ENCODE results near the gene XXYLT1. TPM values are rescaled to one million over a fixed set of nuclear protein-coding genes. Genes with fewer than 3 reads are reported as not detected.
A peak's percentile ranks its signal among the peaks of the same experiment; 100 is the strongest.

XXYLT1 gene
- total and polyA plus RNA-seq, 3 experiments from 2014 or later = 7.9 to 10.5 (median 8.3) TPM

DNA sequence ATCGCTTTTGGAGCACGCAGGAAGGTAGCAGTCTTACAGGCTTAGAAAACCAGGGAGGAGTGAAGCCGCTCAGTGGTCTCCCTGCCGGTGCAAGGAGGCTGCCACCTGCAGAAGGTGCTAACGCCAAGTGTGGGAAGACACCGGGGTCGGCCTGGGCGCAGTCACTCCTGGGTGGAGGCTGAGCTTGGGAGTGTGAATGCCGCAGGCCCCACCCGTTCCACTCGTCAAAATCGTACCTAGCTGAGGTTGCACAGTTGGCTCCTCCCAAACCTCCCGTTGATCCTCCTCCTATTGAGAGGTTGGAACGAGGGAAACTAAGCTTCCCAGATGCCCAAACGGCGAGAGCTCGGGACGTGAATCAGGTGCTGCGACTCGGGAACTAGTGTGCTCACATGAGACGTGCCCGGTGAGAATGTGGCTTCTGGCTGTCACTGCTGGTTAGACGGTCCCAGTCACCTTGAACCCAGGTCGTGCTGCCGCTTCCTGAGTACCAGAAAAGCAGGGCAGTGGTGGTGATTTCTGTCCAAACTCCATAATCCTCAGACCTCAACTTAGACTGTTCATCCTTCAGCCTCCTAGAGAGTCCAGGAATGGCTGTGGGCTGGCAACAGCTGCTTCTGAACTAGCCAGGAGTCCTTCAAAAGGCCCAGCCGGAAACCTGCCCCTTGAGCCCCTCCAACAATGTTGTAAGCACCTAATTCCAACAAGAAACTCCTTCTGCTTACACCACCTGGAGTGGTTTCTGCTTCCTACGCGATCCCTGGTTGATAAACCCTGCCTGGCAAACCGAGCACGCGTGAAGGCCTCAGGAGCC is 156.0 kb downstream of the XXYLT1 start:
- H3K4me3 Mint-ChIP-seq = no peak overlapping the region

DNA sequence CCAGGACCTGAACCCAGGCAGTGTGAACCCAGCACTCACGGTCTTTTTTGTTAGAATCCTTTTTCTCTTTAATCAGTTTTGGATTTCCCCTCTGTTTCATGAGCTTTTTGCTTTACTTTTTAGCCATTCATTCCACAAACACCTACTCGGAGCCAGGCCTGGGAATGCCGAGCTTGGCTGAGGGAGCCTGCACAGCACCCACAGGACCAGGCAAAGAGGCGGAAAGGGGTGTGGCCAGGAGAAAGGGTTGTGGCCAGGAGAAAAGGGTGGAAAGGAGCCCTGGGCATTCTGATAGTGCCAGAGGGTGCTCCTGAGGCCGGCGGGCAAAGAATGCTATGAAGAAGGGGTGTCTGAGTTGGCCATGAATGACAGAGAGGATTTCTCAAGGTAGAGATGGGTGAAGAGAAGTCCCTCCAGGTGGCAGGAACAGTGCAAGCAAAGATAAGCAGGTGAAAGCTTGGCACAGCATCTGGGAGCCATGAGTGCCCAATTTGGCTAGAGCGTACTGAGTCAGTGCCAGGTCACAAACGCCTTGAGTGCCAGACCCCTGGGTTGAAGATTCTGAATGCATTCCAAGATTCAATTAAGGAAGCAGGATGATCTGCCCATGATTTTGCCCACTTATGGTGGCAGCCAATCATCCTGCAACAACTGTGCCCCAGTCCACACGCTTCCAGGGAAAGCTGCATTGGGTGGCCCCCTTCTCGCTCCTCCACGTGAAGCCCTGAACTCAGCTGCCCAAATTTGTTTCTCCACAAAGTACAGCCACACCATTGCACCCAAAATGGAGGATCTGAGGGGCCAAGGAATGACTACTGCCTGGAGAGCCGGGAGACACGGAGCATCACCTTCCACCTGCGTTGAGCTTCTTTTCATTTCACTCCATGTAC is 157.2 kb downstream of the XXYLT1 start:
- H3K36me3 ChIP-seq (ENCODE audit: insufficient read depth, low read length) = no peaks in the 10 kb centered on the region
- ChIA-PET CTCF (interaction anchor here (0.9 to 1.6 kb wide), 2 partner anchors 430 to 431 kb away, joined by 3 to 5 read pairs; no protein-coding TSS in a partner anchor), POLR2A (interaction anchor here (0.5 to 1.0 kb wide), 2 partner anchors 212 to 394 kb away, joined by 3 to 4 read pairs; no protein-coding TSS in a partner anchor)
- Mint-ChIP-seq H3K4me3 (no peak overlapping the region), H3K4me1 (no peaks in the 10 kb centered on the region), H3K9me3 (no peaks in the 10 kb centered on the region), H3K27ac (no peak overlapping the region), H3K27me3 (no peaks in the 10 kb centered on the region), H3K36me3 (no peaks in the 10 kb centered on the region)
- H3K27me3 ChIP-seq (ENCODE audit: insufficient read depth, low read length, poor library complexity, severe bottlenecking) = no peaks in the 10 kb centered on the region
- DNase-seq = peak in 1 of 5 donors; percentile 41
- no peak overlapping the region for H3K27ac ChIP-seq (ENCODE audit: low read depth, low read length)
- H3K9me3 ChIP-seq (ENCODE audit: low read length) = no peaks in the 10 kb centered on the region
- peaks cover 5% of the 10 kb centered on the region for H3K4me1 ChIP-seq (ENCODE audit: insufficient read depth, low read length)
- no peak overlapping the region for H3K4me3 ChIP-seq (ENCODE audit: low read length)

More for the DNA sequence above, 156.0 kb downstream of the XXYLT1 start:
- H3K4me1 ChIP-seq (ENCODE audit: insufficient read depth, low read length) = peaks cover 5% of the 10 kb centered on the region
- no peak overlapping the region for H3K27ac ChIP-seq (ENCODE audit: low read depth, low read length)
- H3K36me3 ChIP-seq (ENCODE audit: insufficient read depth, low read length) = no peaks in the 10 kb centered on the region
- H3K9me3 Mint-ChIP-seq = no peaks in the 10 kb centered on the region
- H3K4me1 Mint-ChIP-seq = no peaks in the 10 kb centered on the region
- no peak overlapping the region for H3K4me3 ChIP-seq (ENCODE audit: low read length)
- H3K27ac Mint-ChIP-seq = peak overlapping the region in 1 of 8 donors; percentile 65
- H3K36me3 Mint-ChIP-seq = no peaks in the 10 kb centered on the region
- H3K27me3 Mint-ChIP-seq = no peaks in the 10 kb centered on the region
- no peaks in the 10 kb centered on the region for H3K9me3 ChIP-seq (ENCODE audit: low read length)
- ChIA-PET CTCF (interaction anchor here (0.7 to 2.5 kb wide), 3 partner anchors 8 to 433 kb away, joined by 3 to 10 read pairs (median 5); no protein-coding TSS in a partner anchor), POLR2A (no interaction called here)
- no peaks in the 10 kb centered on the region for H3K27me3 ChIP-seq (ENCODE audit: insufficient read depth, low read length, poor library complexity, severe bottlenecking)
- peak in 1 of 5 donors; percentile 35 for DNase-seq

DNA sequence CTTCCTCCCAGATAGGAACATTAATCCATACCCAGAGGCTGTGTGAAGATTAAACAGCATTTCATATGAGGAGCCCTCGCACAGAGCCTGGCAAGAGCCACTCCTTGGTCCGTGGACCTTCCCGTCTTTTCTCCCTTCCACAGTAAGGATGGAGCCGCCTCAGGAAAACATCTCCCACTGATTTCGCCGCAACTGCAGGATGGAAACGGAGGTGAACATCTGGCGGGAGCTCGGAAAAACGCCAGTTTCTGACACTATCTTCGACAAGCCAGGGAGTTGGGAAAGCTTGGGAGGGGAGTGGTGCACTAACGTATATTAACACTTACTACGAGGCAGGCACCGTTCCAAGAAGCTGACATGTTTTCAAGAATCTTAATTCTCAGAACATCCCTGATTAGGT is 157.9 kb downstream of the XXYLT1 start:
- peaks cover 0 to under 1% (median 0%) of the 10 kb centered on the region in 3 donors for H3K4me1 Mint-ChIP-seq
- Histone ChIP-seq H3K27ac (ENCODE audit: low read depth, low read length) (no peak overlapping the region), H3K4me1 (ENCODE audit: insufficient read depth, low read length) (peaks cover 1% of the 10 kb centered on the region), H3K36me3 (ENCODE audit: insufficient read depth, low read length) (no peaks in the 10 kb centered on the region), H3K4me3 (ENCODE audit: low read length) (no peak overlapping the region), H3K27me3 (ENCODE audit: insufficient read depth, low read length, poor library complexity, severe bottlenecking) (no peaks in the 10 kb centered on the region), H3K9me3 (ENCODE audit: low read length) (no peaks in the 10 kb centered on the region)
- H3K4me3 Mint-ChIP-seq = no peak overlapping the region
- H3K27ac Mint-ChIP-seq = no peak overlapping the region
- no peaks in the 10 kb centered on the region for H3K36me3 Mint-ChIP-seq
- H3K9me3 Mint-ChIP-seq = no peaks in the 10 kb centered on the region
- POLR2A ChIA-PET = no interaction called here
- CTCF ChIA-PET = interaction anchor here (0.9 kb wide), 1 partner anchor 430 kb away, joined by 3 read pairs; no protein-coding TSS in a partner anchor
- peak in 1 of 5 donors; percentile 17 for DNase-seq
- H3K27me3 Mint-ChIP-seq = no peaks in the 10 kb centered on the region

DNA sequence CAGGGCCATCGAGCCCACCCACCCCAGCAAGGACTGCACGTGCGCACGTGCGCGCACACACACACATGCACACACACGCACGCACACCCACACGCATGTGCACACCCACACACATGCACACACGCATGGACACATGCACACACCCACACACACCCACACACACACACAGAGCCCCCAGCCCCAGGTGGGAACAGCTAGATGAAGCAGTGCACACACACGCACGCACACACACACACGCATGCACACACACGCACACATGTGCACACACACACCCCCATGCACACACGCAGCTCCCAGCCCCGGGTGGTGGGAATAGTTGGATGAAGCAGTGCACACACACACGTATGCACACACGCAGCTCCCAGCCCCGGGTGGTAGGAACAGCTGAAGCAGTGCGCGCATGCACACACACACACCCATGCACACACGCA is 158.6 kb downstream of the XXYLT1 start:
- H3K4me3 Mint-ChIP-seq = no peak overlapping the region
- H3K36me3 Mint-ChIP-seq = no peaks in the 10 kb centered on the region
- H3K4me1 Mint-ChIP-seq = peaks cover 0 to 4% (median 0%) of the 10 kb centered on the region in 3 donors
- H3K27me3 ChIP-seq (ENCODE audit: insufficient read depth, low read length, poor library complexity, severe bottlenecking) = no peaks in the 10 kb centered on the region
- H3K27me3 Mint-ChIP-seq = no peaks in the 10 kb centered on the region
- H3K36me3 ChIP-seq (ENCODE audit: insufficient read depth, low read length) = no peaks in the 10 kb centered on the region
- H3K27ac ChIP-seq (ENCODE audit: low read depth, low read length) = no peak overlapping the region
- H3K9me3 Mint-ChIP-seq = no peaks in the 10 kb centered on the region
- H3K9me3 ChIP-seq (ENCODE audit: low read length) = no peaks in the 10 kb centered on the region
- no peak overlapping the region for H3K27ac Mint-ChIP-seq
- no peak overlapping the region for H3K4me3 ChIP-seq (ENCODE audit: low read length)
- no peaks in the 10 kb centered on the region for H3K4me1 ChIP-seq (ENCODE audit: insufficient read depth, low read length)
- POLR2A ChIA-PET = no interaction called here
- CTCF ChIA-PET = interaction anchor here (0.6 kb wide), 1 partner anchor 425 kb away, joined by 3 read pairs; no protein-coding TSS in a partner anchor
- DNase-seq = peak in 1 of 5 donors; percentile 31

DNA sequence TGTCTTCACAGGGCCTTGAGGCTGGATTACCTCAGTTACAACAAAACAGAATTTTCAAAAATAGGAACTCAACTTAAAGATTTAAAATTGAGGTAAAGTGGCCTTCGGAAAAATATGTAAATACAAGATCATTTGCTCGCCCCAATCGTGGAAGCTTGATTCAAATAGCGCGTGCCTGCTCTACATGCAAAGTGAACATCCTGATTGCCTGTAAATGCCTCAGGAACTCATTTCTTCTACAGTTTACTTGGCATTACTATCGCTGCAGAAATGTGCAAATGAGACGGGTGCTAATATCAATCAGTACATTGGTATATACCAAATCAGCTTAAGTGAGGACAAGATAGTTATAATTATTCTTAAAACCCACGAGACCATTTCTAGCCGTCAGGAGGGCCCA is 159.2 kb downstream of the XXYLT1 start:
- POLR2A ChIA-PET = no interaction called here
- Histone ChIP-seq H3K27ac (ENCODE audit: low read depth, low read length) (no peak overlapping the region), H3K9me3 (ENCODE audit: low read length) (no peaks in the 10 kb centered on the region), H3K27me3 (ENCODE audit: insufficient read depth, low read length, poor library complexity, severe bottlenecking) (no peaks in the 10 kb centered on the region), H3K36me3 (ENCODE audit: insufficient read depth, low read length) (no peaks in the 10 kb centered on the region), H3K4me1 (ENCODE audit: insufficient read depth, low read length) (no peaks in the 10 kb centered on the region), H3K4me3 (ENCODE audit: low read length) (no peak overlapping the region)
- CTCF ChIA-PET = interaction anchor here (0.6 kb wide), 1 partner anchor 424 kb away, joined by 3 read pairs; no protein-coding TSS in a partner anchor
- Mint-ChIP-seq H3K9me3 (no peaks in the 10 kb centered on the region), H3K27ac (peak overlapping the region in 1 of 8 donors; percentile 14), H3K4me3 (no peak overlapping the region), H3K4me1 (peaks cover 0 to 4% (median 0%) of the 10 kb centered on the region in 3 donors), H3K27me3 (no peaks in the 10 kb centered on the region), H3K36me3 (no peaks in the 10 kb centered on the region)
- DNase-seq = peak in 1 of 5 donors; percentile 14

DNA sequence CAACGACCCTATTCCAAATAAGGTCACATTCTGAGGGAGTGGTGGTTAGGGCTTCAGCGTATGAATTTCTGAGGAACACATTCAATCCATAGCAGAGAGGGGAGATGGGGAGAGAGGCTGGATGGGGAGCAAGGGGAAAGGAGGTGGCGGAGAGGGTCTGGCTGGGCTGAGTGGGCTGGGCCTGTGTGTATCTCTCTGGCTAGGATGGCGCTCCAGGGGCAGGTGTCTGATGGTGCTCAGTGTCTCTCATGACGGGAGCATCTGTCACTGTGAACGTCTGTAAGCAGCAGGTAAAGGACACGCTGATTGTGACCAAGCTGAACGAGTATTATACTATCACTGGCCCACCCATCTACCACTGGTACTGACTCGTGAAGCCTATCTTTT is 159.6 kb downstream of the XXYLT1 start:
- Mint-ChIP-seq H3K4me3 (no peak overlapping the region), H3K27me3 (no peaks in the 10 kb centered on the region), H3K4me1 (peaks cover 2 to 5% (median 2%) of the 10 kb centered on the region in 3 donors), H3K9me3 (no peaks in the 10 kb centered on the region), H3K27ac (no peak overlapping the region), H3K36me3 (no peaks in the 10 kb centered on the region)
- ChIA-PET CTCF (no interaction called here), POLR2A (no interaction called here)
- Histone ChIP-seq H3K4me1 (ENCODE audit: insufficient read depth, low read length) (no peaks in the 10 kb centered on the region), H3K9me3 (ENCODE audit: low read length) (no peaks in the 10 kb centered on the region), H3K27me3 (ENCODE audit: insufficient read depth, low read length, poor library complexity, severe bottlenecking) (no peaks in the 10 kb centered on the region), H3K27ac (ENCODE audit: low read depth, low read length) (no peak overlapping the region), H3K36me3 (ENCODE audit: insufficient read depth, low read length) (no peaks in the 10 kb centered on the region), H3K4me3 (ENCODE audit: low read length) (no peak overlapping the region)
- peak in 1 of 5 donors; percentile 18 for DNase-seq

DNA sequence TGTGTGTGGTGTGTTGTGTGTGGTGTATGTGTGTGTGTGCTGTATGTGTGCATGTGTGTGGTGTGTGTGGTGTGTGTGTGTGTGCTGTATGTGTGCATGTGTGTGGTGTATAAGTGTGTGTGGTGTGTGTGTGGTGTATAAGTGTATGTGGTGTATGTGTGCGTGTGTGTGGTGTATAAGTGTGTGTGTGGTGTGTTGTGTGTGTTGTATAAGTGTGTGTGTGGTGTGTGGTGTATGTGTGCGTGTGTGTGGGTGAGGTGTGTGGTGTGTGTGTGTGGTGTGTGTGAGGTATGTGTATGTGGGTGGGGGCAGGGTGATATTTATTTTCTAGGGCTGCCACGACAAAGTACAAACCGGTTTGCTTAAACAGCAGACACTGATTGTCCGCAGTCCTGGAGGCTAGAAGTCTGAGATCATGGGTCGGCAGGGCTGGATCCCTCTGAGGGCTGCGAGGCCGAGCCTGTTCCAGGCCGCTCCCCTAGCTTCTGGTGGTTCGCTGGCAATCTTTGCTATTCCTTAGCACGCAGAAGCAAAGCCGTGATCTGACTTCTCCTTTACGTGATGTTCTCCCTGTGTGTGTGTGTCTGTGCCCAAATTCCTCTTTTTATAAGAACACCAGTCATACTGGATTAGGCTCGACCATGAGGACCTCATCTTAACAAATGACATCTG is 160.2 kb downstream of the XXYLT1 start:
- Histone ChIP-seq H3K9me3 (ENCODE audit: low read length) (no peaks in the 10 kb centered on the region), H3K27me3 (ENCODE audit: insufficient read depth, low read length, poor library complexity, severe bottlenecking) (no peaks in the 10 kb centered on the region), H3K4me3 (ENCODE audit: low read length) (no peak overlapping the region), H3K4me1 (ENCODE audit: insufficient read depth, low read length) (no peaks in the 10 kb centered on the region), H3K27ac (ENCODE audit: low read depth, low read length) (no peak overlapping the region), H3K36me3 (ENCODE audit: insufficient read depth, low read length) (no peaks in the 10 kb centered on the region)
- Mint-ChIP-seq H3K36me3 (no peaks in the 10 kb centered on the region), H3K4me1 (peaks cover 5 to 8% (median 7%) of the 10 kb centered on the region in 3 donors), H3K9me3 (no peaks in the 10 kb centered on the region), H3K27me3 (no peaks in the 10 kb centered on the region), H3K4me3 (no peak overlapping the region), H3K27ac (no peak overlapping the region)
- ChIA-PET CTCF (no interaction called here), POLR2A (no interaction called here)
- peak in 1 of 5 donors; percentile 14 for DNase-seq
